Hematopoietic multipotent progenitor cell (in vitro differentiated cells): Measurements from ENCODE around the gene EXOC1. TPM values are rescaled to one million over a fixed set of nuclear protein-coding genes. Genes with fewer than 3 reads are reported as not detected.
"Not testable (repeated sequence)": the region's sequence is repeated elsewhere in the genome, so short reads cannot be mapped to it uniquely, and the experiment has no call there.

ENCODE experiments used
- DNase-seq, 3 donors: peaks; one replicate each; pipeline ENCODE4 v3.0.0-alpha.2; 2011 to 2015; ENCODE audit warnings: low read depth in 2 of 3, low spot score in 2 of 3
- total RNA-seq: library from RNA; depleted of rRNA; stranded (reverse); fragments of >200 nt; gene quantifications from one replicate; pipeline ENCODE4 v1.2.3, GENCODE V29; 2012

Gene EXOC1
- total RNA-seq, 1 donor: 21.8 TPM

- DNase-seq: no peak
Observed at GRCh38 chr4:55904576-55904975, 51.1 kb downstream of the EXOC1 start.

- DNase-seq: no peak
Observed at GRCh38 chr4:55906323-55906722, 52.9 kb downstream of the EXOC1 start.

GRCh38 chr4:55906989-55907388 is 53.5 kb downstream of the EXOC1 start:
- no peak for DNase-seq

- DNase-seq: no peak
Observed at GRCh38 chr4:55907469-55907868, 54.0 kb downstream of the EXOC1 start.

GRCh38 chr4:55910140-55910539 is 56.7 kb downstream of the EXOC1 start:
- no peak for DNase-seq

- no peak for DNase-seq
Observed at GRCh38 chr4:55912249-55912648, 58.8 kb downstream of the EXOC1 start.

GRCh38 chr4:55920571-55920970 is 67.1 kb downstream of the EXOC1 start:
- no peak for DNase-seq

GRCh38 chr4:55921093-55921492 is 67.6 kb downstream of the EXOC1 start:
- DNase-seq: peak in 1 of 3 donors; percentile 24

- no peak for DNase-seq
Observed at GRCh38 chr4:55925241-55925640, 71.8 kb downstream of the EXOC1 start.

GRCh38 chr4:55926610-55927009 is 73.2 kb downstream of the EXOC1 start:
- no peak for DNase-seq

- DNase-seq: no peak
Observed at GRCh38 chr4:55927803-55928437, 74.5 kb downstream of the EXOC1 start.

- no peak for DNase-seq
Observed at GRCh38 chr4:55928846-55929245, 75.4 kb downstream of the EXOC1 start.

- DNase-seq: peak in 1 of 3 donors; percentile 18
Observed at GRCh38 chr4:55931043-55931442, 77.6 kb downstream of the EXOC1 start.

GRCh38 chr4:55931833-55932232 is 78.4 kb downstream of the EXOC1 start:
- DNase-seq: no peak

- no peak for DNase-seq
Observed at GRCh38 chr4:55932511-55932910, 79.1 kb downstream of the EXOC1 start.

GRCh38 chr4:55933611-55934010 is 80.2 kb downstream of the EXOC1 start:
- DNase-seq: no peak

- not testable (repeated sequence) for DNase-seq
Observed at GRCh38 chr4:55935907-55936306, 82.5 kb downstream of the EXOC1 start.

GRCh38 chr4:55938481-55938880 is 85.0 kb downstream of the EXOC1 start:
- DNase-seq: peak in 2 of 3 donors; percentile 56 to 94

GRCh38 chr4:55939421-55939820 is 86.0 kb downstream of the EXOC1 start:
- no peak for DNase-seq

GRCh38 chr4:55941881-55942396 is 88.5 kb downstream of the EXOC1 start:
- DNase-seq: no peak

GRCh38 chr4:55947254-55947882 is 93.9 kb downstream of the EXOC1 start:
- peak in 2 of 3 donors; percentile 81 to 91 for DNase-seq
